ENCODE data around the gene S100A6. TPM values are rescaled to one million over a fixed set of nuclear protein-coding genes. Genes with fewer than 3 reads are reported as not detected.
A peak's percentile ranks its signal among the peaks of the same experiment; 100 is the strongest.

The S100A6 gene
- polyA plus RNA-seq, 2 of the 4 experiments (the other 2 are of a cell fraction) = 898 to 3,552 TPM

DNA sequence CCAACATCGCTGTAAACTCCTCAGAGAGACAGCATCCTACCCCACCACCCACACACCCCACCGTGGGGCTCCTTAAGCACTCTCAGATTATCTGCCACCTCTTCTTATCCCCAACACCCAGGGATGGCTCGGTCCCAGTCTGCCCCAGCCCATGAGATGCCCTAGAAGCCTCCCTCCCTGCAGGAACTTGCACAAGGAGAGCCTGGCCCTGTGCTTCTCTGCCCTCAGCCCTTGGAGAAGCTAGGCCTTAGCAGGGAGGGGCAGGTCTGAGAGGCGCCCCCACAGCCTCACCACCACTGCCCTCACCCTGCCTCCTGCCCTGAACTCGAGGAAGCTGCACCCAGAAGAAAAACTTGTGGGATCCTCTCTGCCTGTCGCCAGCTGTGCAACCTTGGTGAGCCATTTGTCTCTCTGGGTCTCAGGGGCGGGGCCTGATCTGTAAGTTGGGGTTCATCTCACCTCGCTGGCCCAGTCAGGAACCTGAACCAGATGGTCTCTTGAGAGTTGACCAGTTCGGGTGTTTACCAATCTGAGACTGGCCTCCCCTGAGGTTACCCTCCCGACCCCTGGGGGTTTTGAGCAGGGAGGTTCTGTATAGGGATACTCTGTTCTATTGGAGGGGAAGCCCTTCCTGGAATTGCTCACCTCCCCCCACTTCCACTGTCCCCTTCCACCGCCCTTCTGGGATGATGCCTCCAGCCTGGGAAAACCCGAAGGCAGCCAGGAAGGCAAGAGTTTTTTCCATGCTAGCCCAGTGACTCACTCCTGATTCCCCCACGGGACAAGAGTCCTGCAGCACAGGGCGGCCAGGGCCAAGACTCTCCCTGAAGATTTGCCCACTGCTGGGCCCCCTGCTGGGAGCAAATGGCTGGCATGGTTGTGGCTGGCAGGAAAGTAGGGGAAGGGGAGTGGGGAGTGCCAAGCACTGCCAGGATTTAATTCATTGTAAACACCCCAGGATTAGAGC is 13.2 kb upstream of the S100A6 start, which contains the start of gene S100A3 (continued):
- TF ChIP-seq, protein P1, sequence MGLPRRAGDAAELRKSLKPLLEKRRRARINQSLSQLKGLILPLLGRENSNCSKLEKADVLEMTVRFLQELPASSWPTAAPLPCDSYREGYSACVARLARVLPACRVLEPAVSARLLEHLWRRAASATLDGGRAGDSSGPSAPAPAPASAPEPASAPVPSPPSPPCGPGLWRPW (IDR thresholded peaks at IDR 0.05) = no peak
- TF ChIP-seq FOSL2 (IDR thresholded peaks at IDR 0.05) (peak; percentile 45), FOSL2 (CRISPR knock-in tag; IDR thresholded peaks at IDR 0.05) (peak; percentile 96), NPAS2 (CRISPR knock-in tag; IDR thresholded peaks at IDR 0.05; ENCODE audit: borderline replicate concordance) (no peak), HOXB13 (CRISPR knock-in tag; IDR thresholded peaks at IDR 0.05; ENCODE audit: low read depth) (peak; percentile 15; the same call in 1 of the 2 replicates), MYC (IDR thresholded peaks at IDR 0.05; ENCODE audit: borderline replicate concordance, low read length) (no peak; the same call in 1 of the 2 replicates), BHLHE40 (IDR thresholded peaks at IDR 0.05; ENCODE audit: low read depth, low read length) (no peak), TFCP2L1 (CRISPR knock-in tag; IDR thresholded peaks at IDR 0.05) (no peak), HOXB5 (CRISPR knock-in tag; IDR thresholded peaks at IDR 0.05) (peak; percentile 67), NR3C1 (IDR thresholded peaks at IDR 0.05) (no peak), ESRRA (IDR thresholded peaks at IDR 0.05; ENCODE audit: borderline replicate concordance, low read length) (no peak), CBX2 (IDR thresholded peaks at IDR 0.05; ENCODE audit: borderline replicate concordance, low read depth) (no peak), POLR2A (IDR thresholded peaks at IDR 0.05; ENCODE audit: low read length) (no peak), FOXS1 (CRISPR knock-in tag; IDR thresholded peaks at IDR 0.05) (no peak), POLR2AphosphoS2 (conservative IDR thresholded peaks at IDR 0.05; ENCODE audit: low read length) (no peak), PHF8 (IDR thresholded peaks at IDR 0.05; ENCODE audit: borderline replicate concordance, low read depth) (no peak), ZNF302 (CRISPR knock-in tag; IDR thresholded peaks at IDR 0.05) (no peak), FOSB (CRISPR knock-in tag; IDR thresholded peaks at IDR 0.05) (no peak), JUNB (IDR thresholded peaks at IDR 0.05) (no peak; the same call in none of the 2 replicates), HDAC2 (IDR thresholded peaks at IDR 0.05) (no peak), CEBPB (IDR thresholded peaks at IDR 0.05) (peak in 1 of 2 experiments; percentile 29; a peak in 1 of 4 replicates), TP53 (CRISPR knock-in tag; IDR thresholded peaks at IDR 0.05) (no peak), SMC3 (IDR thresholded peaks at IDR 0.05) (peak; percentile 47; the same call in 1 of the 3 replicates), EHMT2 (IDR thresholded peaks at IDR 0.05; ENCODE audit: low read depth) (no peak), RAD21 (conservative IDR thresholded peaks at IDR 0.05 in 1 of 2, IDR thresholded peaks at IDR 0.05 in 1 of 2) (peak; percentile 42 to 43; a peak in 3 of 5 replicates), MAFK (IDR thresholded peaks at IDR 0.05; ENCODE audit: partially characterized antibody) (no peak), KDM5A (IDR thresholded peaks at IDR 0.05) (no peak), CBX8 (IDR thresholded peaks at IDR 0.05) (no peak), NFE2L2 (conservative IDR thresholded peaks at IDR 0.05; ENCODE audit: low read length) (no peak)
- TF ChIP-seq, protein P2, sequence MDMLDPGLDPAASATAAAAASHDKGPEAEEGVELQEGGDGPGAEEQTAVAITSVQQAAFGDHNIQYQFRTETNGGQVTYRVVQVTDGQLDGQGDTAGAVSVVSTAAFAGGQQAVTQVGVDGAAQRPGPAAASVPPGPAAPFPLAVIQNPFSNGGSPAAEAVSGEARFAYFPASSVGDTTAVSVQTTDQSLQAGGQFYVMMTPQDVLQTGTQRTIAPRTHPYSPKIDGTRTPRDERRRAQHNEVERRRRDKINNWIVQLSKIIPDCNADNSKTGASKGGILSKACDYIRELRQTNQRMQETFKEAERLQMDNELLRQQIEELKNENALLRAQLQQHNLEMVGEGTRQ (IDR thresholded peaks at IDR 0.05) = no peak
- TF ChIP-seq, protein P3, sequence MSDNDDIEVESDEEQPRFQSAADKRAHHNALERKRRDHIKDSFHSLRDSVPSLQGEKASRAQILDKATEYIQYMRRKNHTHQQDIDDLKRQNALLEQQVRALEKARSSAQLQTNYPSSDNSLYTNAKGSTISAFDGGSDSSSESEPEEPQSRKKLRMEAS (IDR thresholded peaks at IDR 0.05) = peak; percentile 86
- TF ChIP-seq, protein P4, sequence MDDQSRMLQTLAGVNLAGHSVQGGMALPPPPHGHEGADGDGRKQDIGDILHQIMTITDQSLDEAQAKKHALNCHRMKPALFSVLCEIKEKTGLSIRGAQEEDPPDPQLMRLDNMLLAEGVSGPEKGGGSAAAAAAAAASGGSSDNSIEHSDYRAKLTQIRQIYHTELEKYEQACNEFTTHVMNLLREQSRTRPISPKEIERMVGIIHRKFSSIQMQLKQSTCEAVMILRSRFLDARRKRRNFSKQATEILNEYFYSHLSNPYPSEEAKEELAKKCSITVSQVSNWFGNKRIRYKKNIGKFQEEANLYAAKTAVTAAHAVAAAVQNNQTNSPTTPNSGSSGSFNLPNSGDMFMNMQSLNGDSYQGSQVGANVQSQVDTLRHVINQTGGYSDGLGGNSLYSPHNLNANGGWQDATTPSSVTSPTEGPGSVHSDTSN (IDR thresholded peaks at IDR 0.05) = peak; percentile 67
- TF ChIP-seq, protein P5, sequence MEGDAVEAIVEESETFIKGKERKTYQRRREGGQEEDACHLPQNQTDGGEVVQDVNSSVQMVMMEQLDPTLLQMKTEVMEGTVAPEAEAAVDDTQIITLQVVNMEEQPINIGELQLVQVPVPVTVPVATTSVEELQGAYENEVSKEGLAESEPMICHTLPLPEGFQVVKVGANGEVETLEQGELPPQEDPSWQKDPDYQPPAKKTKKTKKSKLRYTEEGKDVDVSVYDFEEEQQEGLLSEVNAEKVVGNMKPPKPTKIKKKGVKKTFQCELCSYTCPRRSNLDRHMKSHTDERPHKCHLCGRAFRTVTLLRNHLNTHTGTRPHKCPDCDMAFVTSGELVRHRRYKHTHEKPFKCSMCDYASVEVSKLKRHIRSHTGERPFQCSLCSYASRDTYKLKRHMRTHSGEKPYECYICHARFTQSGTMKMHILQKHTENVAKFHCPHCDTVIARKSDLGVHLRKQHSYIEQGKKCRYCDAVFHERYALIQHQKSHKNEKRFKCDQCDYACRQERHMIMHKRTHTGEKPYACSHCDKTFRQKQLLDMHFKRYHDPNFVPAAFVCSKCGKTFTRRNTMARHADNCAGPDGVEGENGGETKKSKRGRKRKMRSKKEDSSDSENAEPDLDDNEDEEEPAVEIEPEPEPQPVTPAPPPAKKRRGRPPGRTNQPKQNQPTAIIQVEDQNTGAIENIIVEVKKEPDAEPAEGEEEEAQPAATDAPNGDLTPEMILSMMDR (IDR thresholded peaks at IDR 0.05) = 0 out of 3 replicates have a peak, but pooled peaks have one; percentile 11
- TF ChIP-seq, protein P6, sequence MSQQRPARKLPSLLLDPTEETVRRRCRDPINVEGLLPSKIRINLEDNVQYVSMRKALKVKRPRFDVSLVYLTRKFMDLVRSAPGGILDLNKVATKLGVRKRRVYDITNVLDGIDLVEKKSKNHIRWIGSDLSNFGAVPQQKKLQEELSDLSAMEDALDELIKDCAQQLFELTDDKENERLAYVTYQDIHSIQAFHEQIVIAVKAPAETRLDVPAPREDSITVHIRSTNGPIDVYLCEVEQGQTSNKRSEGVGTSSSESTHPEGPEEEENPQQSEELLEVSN (IDR thresholded peaks at IDR 0.05; ENCODE audit: borderline replicate concordance, low read depth) = peak; percentile 63; the same call in 1 of the 2 replicates

All from A549 (cell line).